ENCODE data around the gene DNER.

Gene DNER

DNA sequence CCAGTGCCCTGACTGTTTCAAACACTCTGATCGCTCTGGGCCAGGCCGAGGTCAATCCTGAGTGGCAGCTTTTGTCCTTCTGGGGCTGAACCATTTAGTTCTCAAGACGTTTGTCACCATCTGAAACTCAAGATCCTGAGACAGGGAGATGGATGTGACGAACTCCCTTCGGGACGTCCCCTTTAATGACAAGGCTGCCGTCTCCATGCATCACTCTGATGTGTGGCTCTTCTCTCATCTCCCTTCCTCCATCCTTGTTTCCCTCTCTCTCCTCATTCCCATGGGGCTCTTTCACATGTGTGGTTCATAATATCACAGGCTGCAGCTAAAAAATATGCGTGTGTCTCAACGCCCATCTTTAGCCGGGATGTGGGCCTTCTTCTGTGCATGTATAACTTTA lies 189.6 kb downstream of the DNER start:
- Histone ChIP-seq H3K27ac (no peak overlapping the region), H3K27me3 (ENCODE audit: insufficient read depth, low read depth, severe bottlenecking) (peaks cover 66% of the 10 kb centered on the region), H3K36me3 (no peaks in the 10 kb centered on the region), H3K9me3 (ENCODE audit: severe bottlenecking) (no peaks in the 10 kb centered on the region), H3K4me3 (ENCODE audit: low read depth, low read length) (no peak overlapping the region)
- no peak for DNase-seq
- TF ChIP-seq, protein P1, sequence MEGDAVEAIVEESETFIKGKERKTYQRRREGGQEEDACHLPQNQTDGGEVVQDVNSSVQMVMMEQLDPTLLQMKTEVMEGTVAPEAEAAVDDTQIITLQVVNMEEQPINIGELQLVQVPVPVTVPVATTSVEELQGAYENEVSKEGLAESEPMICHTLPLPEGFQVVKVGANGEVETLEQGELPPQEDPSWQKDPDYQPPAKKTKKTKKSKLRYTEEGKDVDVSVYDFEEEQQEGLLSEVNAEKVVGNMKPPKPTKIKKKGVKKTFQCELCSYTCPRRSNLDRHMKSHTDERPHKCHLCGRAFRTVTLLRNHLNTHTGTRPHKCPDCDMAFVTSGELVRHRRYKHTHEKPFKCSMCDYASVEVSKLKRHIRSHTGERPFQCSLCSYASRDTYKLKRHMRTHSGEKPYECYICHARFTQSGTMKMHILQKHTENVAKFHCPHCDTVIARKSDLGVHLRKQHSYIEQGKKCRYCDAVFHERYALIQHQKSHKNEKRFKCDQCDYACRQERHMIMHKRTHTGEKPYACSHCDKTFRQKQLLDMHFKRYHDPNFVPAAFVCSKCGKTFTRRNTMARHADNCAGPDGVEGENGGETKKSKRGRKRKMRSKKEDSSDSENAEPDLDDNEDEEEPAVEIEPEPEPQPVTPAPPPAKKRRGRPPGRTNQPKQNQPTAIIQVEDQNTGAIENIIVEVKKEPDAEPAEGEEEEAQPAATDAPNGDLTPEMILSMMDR (IDR thresholded peaks at IDR 0.05; ENCODE audit: low read depth, low read length): no peak

DNA sequence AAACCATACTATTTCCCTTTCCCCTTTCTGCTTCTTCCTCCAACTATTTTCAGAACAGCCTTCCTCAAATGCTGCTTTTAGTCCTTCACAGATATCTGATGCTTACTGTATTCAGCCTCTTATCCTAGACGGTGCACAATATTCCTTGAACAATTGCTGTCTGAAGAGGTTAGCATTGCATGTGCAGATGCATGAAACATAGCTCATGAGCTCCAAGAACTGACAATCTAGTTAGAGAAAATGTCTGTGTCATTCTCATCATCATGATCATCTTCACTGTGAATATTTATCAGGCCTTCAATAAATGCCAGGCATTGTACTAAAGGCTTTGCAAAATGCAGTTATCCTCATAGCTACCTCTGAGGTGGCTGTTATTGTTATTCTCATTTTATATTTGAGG lies 190.7 kb downstream of the DNER start:
- no peak overlapping the region for H3K27ac ChIP-seq
- DNase-seq: no peak
- H3K9me3 ChIP-seq (ENCODE audit: severe bottlenecking): no peaks in the 10 kb centered on the region
- TF ChIP-seq, protein P1 (IDR thresholded peaks at IDR 0.05; ENCODE audit: low read depth, low read length): no peak
- H3K4me3 ChIP-seq (ENCODE audit: low read depth, low read length): no peak overlapping the region
- no peaks in the 10 kb centered on the region for H3K36me3 ChIP-seq
- H3K27me3 ChIP-seq (ENCODE audit: insufficient read depth, low read depth, severe bottlenecking): peaks cover 73% of the 10 kb centered on the region

DNA sequence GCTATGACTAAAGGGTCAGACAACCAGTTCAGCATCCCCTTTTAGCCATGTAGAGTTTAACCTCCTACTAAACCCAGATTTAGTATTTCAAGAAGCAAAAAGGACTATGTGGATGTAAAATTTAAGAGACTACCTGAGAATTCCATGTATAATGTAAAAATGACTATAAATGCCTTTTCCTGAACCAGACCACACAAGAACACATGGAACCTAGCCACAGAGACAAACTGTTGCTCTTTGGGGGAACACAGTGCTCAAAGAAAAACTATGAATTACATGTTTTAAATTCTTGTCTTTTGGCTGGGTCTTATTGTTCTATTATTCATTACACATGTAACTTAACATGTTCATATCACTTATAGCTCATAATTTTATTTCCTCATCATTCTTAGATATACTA lies 192.8 kb downstream of the DNER start:
- Histone ChIP-seq H3K36me3 (no peaks in the 10 kb centered on the region), H3K9me3 (ENCODE audit: severe bottlenecking) (no peaks in the 10 kb centered on the region), H3K27me3 (ENCODE audit: insufficient read depth, low read depth, severe bottlenecking) (peaks cover 84% of the 10 kb centered on the region), H3K4me3 (ENCODE audit: low read depth, low read length) (no peak overlapping the region), H3K27ac (no peak overlapping the region)
- TF ChIP-seq, protein P1 (IDR thresholded peaks at IDR 0.05; ENCODE audit: low read depth, low read length): no peak
- DNase-seq: no peak

DNA sequence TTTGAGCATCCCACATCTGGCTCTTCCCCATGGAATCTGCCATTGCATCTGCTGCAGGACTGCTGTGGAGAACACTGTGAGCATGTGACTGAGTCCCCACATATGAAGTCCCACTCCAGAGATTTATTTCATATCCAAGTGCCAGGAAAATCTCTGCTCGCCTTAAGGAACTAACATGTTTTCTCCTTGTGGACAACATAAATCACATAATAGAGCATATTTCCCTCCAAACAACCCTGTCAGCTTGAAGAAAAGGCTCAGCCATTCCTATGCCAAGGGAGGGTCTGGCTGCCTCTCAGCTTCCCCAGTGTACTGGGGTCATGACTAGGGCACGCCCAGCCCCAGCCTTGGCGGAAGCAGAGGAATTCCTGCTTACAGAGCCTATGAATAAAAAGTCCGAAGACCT lies 193.7 kb downstream of the DNER start:
- H3K27me3 ChIP-seq (ENCODE audit: insufficient read depth, low read depth, severe bottlenecking): peaks cover 82% of the 10 kb centered on the region
- H3K27ac ChIP-seq: no peak overlapping the region
- no peaks in the 10 kb centered on the region for H3K36me3 ChIP-seq
- no peaks in the 10 kb centered on the region for H3K9me3 ChIP-seq (ENCODE audit: severe bottlenecking)
- DNase-seq: no peak
- TF ChIP-seq, protein P1 (IDR thresholded peaks at IDR 0.05; ENCODE audit: low read depth, low read length): no peak
- H3K4me3 ChIP-seq (ENCODE audit: low read depth, low read length): no peak overlapping the region

DNA sequence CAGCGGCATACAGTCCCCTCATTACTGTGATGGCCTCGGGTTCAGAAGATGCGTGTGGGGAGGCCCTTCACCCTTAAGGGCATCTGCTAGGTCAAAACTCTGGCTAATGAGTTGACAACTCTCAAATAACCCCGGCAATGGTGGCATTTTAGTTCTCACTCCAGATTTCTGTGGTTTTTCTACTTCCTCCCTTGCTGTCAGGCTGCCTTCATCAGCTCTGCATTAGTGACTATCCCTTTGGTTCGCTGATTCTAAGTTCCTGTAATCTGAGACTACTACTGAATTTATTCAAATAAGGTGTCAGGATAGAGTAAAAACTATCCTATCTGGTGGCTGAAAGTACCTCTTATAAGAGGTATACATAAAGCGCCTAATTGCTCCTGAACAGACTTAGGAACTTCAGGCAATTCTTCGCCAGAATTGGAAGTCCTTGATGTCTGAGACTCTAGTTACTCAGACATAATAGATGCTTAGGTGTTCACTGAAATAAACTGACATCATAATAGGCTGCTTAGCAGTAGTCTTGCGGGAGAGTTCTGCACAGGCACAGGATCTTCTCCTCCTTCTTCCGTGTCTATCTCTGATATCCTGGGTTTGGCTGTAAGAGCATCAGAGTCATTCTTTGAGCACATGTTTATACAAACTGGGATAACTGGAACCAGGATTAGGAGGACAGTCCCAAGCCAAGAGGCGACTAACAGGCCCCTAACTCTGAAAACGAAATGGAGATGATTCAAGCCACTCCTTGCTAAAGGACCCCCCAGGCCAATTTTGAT lies 194.5 kb downstream of the DNER start:
- H3K27me3 ChIP-seq (ENCODE audit: insufficient read depth, low read depth, severe bottlenecking): peaks cover 80% of the 10 kb centered on the region
- TF ChIP-seq, protein P1 (IDR thresholded peaks at IDR 0.05; ENCODE audit: low read depth, low read length): no peak
- H3K9me3 ChIP-seq (ENCODE audit: severe bottlenecking): no peaks in the 10 kb centered on the region
- DNase-seq: no peak
- no peak overlapping the region for H3K27ac ChIP-seq
- no peak overlapping the region for H3K4me3 ChIP-seq (ENCODE audit: low read depth, low read length)
- H3K36me3 ChIP-seq: no peaks in the 10 kb centered on the region
